ENCODE results near the gene EFHC2.
"Not testable (repeated sequence)": the region's sequence is repeated elsewhere in the genome, so short reads cannot be mapped to it uniquely, and the experiment has no call there.

EFHC2 gene

DNA sequence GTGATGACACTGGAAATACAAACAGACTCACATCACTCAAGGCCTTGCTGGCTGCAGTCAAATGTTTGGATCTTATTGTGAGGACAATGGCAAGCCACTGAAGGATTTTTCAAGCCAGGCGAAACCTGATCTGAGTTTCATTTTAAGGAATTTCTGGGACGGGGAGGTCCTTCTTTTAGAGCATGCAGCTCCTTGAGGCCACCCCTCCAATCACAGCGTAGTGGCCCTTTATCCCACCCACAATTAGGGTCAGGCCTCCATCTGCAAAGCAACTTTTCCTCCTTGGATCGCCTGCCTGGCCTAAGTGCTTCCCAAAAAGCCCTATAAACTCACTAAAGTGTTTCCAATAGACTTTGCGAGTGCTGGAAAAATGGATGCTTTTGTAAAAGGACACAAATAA, 115.5 kb downstream of the EFHC2 start:
- no peak for FAIRE-seq

GRCh38 chrX:44225667-44226066, 117.8 kb downstream of the EFHC2 start:
- FAIRE-seq, result no peak

DNA sequence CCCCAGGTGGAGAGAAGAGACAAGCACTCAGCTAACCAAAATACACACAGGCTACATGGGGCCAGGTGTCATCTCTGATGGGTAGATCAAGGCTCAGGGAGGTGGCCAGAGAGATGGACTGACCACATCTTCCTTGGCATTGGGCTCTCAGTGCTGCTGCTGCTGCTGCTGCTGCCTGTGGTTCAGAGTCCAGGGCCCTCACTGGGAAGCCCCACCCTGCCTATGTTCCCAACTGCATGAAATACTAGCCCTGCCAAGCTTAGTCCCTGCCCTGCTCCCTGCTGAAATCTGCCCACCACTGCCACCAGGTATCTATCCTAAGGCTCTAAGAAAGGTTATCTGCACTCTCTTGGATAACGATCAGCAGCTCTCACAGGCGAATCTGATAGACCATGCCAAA, 118.7 kb downstream of the EFHC2 start:
- FAIRE-seq, result no peak

- FAIRE-seq, result no peak
Measured at GRCh38 chrX:44223150-44223549, 120.3 kb downstream of the EFHC2 start.

DNA sequence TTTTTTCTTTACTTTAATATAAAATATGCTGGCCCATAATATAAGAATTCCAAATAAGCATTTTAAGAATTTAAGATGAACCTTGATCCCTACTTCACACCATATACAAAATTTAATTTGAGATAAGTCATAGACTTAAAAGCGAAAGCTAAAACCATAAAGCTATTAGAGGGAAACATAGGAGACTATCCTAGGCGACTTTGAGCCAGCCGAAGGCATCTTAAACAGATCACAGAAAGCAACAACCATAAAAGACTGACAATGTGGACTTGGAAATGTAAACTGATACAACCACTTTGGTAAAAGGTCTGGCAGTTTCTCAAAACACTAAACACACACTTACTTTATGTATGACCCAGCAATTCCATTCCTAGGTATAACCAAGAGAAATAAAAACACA, 125.0 kb downstream of the EFHC2 start:
- no peak for FAIRE-seq

- FAIRE-seq, result no peak
Measured at GRCh38 chrX:44216171-44216570, 127.3 kb downstream of the EFHC2 start.

- no peak for FAIRE-seq
Measured at GRCh38 chrX:44203791-44204190, 139.7 kb downstream of the EFHC2 start.

DNA sequence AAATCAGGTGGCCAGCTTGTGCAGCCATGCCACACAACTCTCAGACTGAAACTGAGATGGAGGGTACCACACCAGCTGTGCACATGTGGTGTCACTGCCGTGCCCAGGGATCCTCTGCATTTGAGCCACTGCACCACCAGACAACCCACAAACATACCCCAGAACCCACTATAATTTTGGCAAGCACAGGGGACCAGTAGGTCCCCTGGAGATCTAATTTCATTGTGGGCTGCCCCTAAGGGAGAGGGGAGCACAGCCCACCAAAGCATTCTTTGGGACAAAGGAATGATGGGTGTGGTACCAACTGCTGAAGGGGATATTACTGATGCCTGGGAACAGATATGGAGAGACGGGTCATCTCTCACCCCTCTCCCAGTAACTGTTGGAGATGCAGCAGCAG, 140.9 kb downstream of the EFHC2 start:
- FAIRE-seq, result no peak

- no peak for FAIRE-seq
Measured at GRCh38 chrX:44189116-44189515, 154.4 kb downstream of the EFHC2 start.

DNA sequence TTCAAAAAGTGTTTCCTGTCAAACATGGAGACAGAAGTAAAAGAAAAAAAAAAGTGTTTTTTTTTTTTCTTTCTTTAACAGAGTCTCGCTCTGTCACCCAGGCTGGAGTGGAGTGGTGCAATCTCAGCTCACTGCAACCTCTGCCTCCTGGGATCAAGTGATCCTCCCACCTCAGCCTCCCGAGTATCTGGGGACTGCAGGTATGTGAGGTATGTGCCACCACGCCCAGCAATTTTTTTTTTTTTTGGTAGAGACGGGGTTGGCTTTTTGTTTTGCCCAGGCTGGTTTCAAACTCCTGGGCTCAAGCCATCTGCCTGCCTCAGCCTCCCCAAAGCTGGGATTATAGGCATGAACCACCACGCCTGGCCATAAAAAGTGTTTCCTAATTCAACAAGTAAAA, 155.6 kb downstream of the EFHC2 start:
- FAIRE-seq, result not testable (repeated sequence)

- FAIRE-seq, result no peak
Measured at GRCh38 chrX:44183329-44183728, 160.1 kb downstream of the EFHC2 start.

- FAIRE-seq, result peak; percentile 47
Measured at GRCh38 chrX:44178274-44179053, 165.0 kb downstream of the EFHC2 start.

GRCh38 chrX:44175455-44175854, 168.0 kb downstream of the EFHC2 start:
- no peak for FAIRE-seq

- FAIRE-seq, result no peak
Measured at GRCh38 chrX:44174061-44174460, 169.4 kb downstream of the EFHC2 start.

DNA sequence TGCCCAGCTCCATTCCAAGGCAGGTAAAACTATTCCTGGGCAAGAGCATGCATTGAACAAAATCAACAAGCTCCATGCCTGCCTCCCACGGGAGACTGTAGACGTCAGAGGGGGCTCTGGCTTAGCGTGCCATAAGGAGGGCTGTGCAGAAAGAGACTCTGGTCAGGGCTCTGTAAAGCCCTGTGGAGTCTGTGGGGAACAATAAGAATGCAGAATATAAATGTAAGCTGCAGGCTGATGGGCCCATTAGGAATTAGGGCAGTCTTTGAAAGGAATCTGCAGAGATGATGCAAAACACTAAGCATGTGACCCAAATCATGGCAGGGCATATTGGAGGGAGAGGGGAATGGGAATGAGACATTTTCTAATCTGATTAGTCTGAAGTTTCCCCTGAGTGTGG, 170.3 kb downstream of the EFHC2 start:
- no peak for FAIRE-seq

GRCh38 chrX:44167116-44167515, 176.4 kb downstream of the EFHC2 start:
- no peak for FAIRE-seq

GRCh38 chrX:44162964-44163475, 180.5 kb downstream of the EFHC2 start:
- FAIRE-seq, result no peak

GRCh38 chrX:44157858-44158257, 185.6 kb downstream of the EFHC2 start:
- FAIRE-seq, result no peak

DNA sequence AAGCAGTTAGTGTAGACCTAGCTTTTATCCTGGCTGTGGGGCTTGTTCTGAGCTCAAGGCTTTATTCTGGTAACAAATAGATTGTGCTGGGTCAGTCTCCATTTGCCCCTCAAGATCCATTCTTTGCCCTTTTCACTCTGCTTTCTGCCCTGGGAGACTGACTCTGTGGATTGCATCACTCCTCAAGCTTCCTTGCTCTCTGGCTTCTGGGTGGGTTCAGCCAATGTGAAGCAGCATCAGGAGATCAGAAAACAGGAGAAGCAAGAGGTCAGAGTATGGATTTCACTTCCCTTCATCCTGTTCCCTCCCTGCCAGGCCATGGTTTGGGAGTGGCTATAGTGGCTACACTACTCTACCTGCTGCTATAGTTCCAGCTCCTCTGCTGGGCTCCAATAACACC, 186.2 kb downstream of the EFHC2 start:
- FAIRE-seq, result no peak

GRCh38 chrX:44156726-44157125, 186.7 kb downstream of the EFHC2 start:
- no peak for FAIRE-seq

DNA sequence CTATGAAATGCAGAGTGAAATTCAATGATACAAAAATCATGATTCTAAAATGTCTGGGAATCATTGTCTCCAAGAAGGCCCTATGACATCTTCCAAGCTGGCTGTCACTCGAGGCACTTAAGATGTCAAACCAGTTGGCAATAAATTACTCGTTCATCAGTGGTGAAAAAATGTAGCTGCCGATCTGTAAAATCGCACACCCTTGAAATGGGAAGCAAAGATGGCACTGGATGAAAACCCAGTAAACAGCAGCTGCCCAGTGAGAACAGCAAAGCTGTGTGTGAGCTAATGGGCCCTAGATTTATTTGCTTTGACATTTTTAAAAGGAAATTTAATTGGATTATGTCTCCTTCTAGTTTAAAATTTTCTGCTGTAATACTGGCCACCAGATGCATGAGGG, 188.3 kb downstream of the EFHC2 start:
- peak; percentile 27 for FAIRE-seq

DNA sequence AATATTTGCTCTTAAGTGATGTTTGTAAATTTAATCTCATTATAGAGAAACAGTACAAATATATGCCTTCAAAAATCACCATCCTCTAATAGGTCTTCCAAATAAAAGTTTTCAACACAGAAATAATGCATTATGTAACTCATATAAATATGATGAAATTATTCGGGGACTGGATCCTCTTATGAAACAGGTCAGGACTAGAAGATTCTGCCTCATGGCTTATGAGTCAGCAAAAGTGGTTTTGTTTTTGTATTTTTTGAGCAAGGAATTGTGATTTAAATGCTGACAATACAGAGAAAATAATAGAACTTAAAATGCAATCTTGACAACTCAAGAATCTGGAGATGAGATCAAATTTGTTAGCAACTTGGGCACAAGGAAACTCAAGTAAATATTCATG, 190.6 kb downstream of the EFHC2 start:
- no peak for FAIRE-seq

GRCh38 chrX:44147130-44147529, 196.3 kb downstream of the EFHC2 start:
- no peak for FAIRE-seq

GRCh38 chrX:44144177-44144945, 199.1 kb downstream of the EFHC2 start:
- no peak for FAIRE-seq

Data from islet of Langerhans (tissue), 1 donor.